ENCODE data around the gene SLC16A7.
"Not testable (repeated sequence)": the region's sequence is repeated elsewhere in the genome, so short reads cannot be mapped to it uniquely, and the experiment has no call there.

The SLC16A7 gene

GRCh38 chr12:59736359-59736758 is 140.5 kb downstream of the SLC16A7 start:
- DNase-seq (ENCODE audit: low read depth in 2 of 2) = no peak

- no peak for DNase-seq (ENCODE audit: low read depth in 2 of 2)
These were observed 141.0 kb downstream of the SLC16A7 start for GRCh38 chr12:59736786-59737185.

GRCh38 chr12:59737725-59738463 is 142.1 kb downstream of the SLC16A7 start:
- DNase-seq (ENCODE audit: low read depth in 2 of 2) = no peak

GRCh38 chr12:59742841-59743240 is 147.0 kb downstream of the SLC16A7 start:
- no peak for DNase-seq (ENCODE audit: low read depth in 2 of 2)

- DNase-seq (ENCODE audit: low read depth in 2 of 2) = no peak
These were observed 148.7 kb downstream of the SLC16A7 start for GRCh38 chr12:59744564-59744963.

- not testable (repeated sequence) for DNase-seq (ENCODE audit: low read depth in 2 of 2)
These were observed 155.3 kb downstream of the SLC16A7 start for GRCh38 chr12:59751091-59751490.

- no peak for DNase-seq (ENCODE audit: low read depth in 2 of 2)
These were observed 165.7 kb downstream of the SLC16A7 start for GRCh38 chr12:59761542-59761941.

GRCh38 chr12:59763835-59764234 is 168.0 kb downstream of the SLC16A7 start:
- no peak for DNase-seq (ENCODE audit: low read depth in 2 of 2)

- DNase-seq (ENCODE audit: low read depth in 2 of 2) = no peak
These were observed 172.2 kb downstream of the SLC16A7 start for GRCh38 chr12:59768031-59768430.

GRCh38 chr12:59780605-59781135 is 184.8 kb downstream of the SLC16A7 start:
- DNase-seq (ENCODE audit: low read depth in 2 of 2) = no peak

- no peak for DNase-seq (ENCODE audit: low read depth in 2 of 2)
These were observed 191.8 kb downstream of the SLC16A7 start for GRCh38 chr12:59787610-59788009.

GRCh38 chr12:59792647-59793046 is 196.8 kb downstream of the SLC16A7 start:
- no peak for DNase-seq (ENCODE audit: low read depth in 2 of 2)

- DNase-seq (ENCODE audit: low read depth in 2 of 2) = no peak
These were observed 207.9 kb downstream of the SLC16A7 start for GRCh38 chr12:59803735-59804134.

GRCh38 chr12:59808317-59808910 is 212.6 kb downstream of the SLC16A7 start:
- DNase-seq (ENCODE audit: low read depth in 2 of 2) = no peak

GRCh38 chr12:59811991-59812390 is 216.2 kb downstream of the SLC16A7 start:
- no peak for DNase-seq (ENCODE audit: low read depth in 2 of 2)

GRCh38 chr12:59812716-59813115 is 216.9 kb downstream of the SLC16A7 start:
- no peak for DNase-seq (ENCODE audit: low read depth in 2 of 2)

GRCh38 chr12:59820594-59821011 is 224.8 kb downstream of the SLC16A7 start:
- no peak for DNase-seq (ENCODE audit: low read depth in 2 of 2)

GRCh38 chr12:59823567-59823966 is 227.7 kb downstream of the SLC16A7 start:
- DNase-seq (ENCODE audit: low read depth in 2 of 2) = no peak

GRCh38 chr12:59827767-59828166 is 231.9 kb downstream of the SLC16A7 start:
- DNase-seq (ENCODE audit: low read depth in 2 of 2) = no peak

- no peak for DNase-seq (ENCODE audit: low read depth in 2 of 2)
These were observed 232.7 kb downstream of the SLC16A7 start for GRCh38 chr12:59828521-59828920.

- DNase-seq (ENCODE audit: low read depth in 2 of 2) = no peak
These were observed 237.6 kb downstream of the SLC16A7 start for GRCh38 chr12:59833408-59833807.

GRCh38 chr12:59834659-59835474 is 239.0 kb downstream of the SLC16A7 start:
- no peak for DNase-seq (ENCODE audit: low read depth in 2 of 2)

Data from stimulated activated CD4-positive, alpha-beta T cell treated with anti-CD3 and anti-CD28 coated beads, Interleukin-4, amount 100 ng/mL, for 48 hours (primary cell).